GM19238 (cell line): Measurements from ENCODE around the gene ARAP2.

Source experiments
- DNase-seq: peaks from one replicate; pipeline ENCODE4 v3.0.0; 2011; ENCODE audit warnings: low spot score; ENCODE audit not compliant: insufficient read length

ARAP2 gene

DNA sequence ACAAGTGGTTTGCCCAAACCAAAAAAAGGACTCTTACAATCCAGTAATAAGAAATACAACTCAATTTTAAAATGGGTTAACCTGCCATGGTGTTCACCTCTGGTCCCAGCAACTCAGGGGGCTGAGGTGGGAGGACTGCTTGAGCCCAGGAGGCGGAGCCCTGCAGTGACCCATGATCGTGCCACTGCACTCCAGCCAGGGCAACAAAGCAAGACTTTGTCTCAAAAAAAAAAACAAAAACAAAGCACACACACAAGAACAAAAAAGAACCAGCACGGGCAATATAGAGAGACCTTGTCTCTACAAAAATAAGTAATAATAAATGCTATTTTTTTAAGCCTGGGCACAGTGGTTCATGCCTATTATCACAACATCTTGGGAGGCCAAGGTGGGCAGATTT is 28.7 kb downstream of the ARAP2 start:
- DNase-seq: no peak

DNA sequence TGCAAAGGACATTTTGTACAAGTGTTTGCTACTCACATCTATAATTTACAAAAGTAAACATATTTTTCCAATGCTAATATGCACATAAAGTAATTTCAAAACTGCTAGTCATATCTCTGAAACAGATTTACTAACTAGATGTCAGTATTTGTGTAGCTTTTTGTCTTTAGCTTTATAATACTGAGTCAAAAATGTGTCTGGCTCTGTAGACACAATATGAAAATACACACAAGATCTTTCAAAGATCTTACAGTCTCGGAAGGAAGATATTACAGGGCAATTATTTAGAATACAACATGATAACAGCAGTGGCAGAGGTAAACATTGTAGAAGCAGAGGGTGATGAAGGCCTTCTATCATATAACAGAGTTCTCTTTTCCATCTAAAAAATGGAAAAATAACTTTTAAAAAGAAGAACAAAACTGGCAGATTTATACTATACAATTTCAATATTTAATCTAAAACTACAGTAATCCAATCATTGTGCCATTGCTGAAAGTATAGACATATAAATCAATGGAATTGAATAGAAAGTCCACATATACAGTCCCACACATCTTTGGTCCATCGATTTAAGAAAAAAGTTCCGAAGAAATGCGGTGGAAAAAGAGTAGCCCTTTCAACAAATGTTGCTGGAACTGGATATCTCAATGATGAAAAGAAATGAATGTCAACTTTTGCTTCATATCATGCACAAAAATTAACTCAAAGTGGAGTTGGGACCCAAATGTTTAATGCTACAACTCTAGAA is 29.4 kb downstream of the ARAP2 start:
- no peak for DNase-seq

DNA sequence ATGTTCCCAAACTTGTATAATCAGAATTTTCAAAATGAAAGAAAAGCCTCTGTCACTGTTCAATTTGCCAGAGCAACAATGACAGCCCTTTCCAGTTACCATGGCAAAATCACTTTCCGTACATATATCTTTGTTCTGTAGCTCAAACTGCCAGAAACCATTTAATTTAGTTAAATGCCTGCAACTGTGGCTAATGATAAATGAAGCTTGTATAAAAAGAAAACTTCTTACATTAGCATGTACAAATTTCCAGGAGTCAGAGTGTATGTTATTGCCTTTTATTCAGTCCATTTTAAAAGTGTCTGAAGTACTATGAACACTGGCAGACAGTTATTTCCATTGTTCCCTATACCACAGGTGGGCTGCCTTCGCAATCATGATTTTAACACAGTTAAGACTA is 30.3 kb downstream of the ARAP2 start:
- DNase-seq: no peak

DNA sequence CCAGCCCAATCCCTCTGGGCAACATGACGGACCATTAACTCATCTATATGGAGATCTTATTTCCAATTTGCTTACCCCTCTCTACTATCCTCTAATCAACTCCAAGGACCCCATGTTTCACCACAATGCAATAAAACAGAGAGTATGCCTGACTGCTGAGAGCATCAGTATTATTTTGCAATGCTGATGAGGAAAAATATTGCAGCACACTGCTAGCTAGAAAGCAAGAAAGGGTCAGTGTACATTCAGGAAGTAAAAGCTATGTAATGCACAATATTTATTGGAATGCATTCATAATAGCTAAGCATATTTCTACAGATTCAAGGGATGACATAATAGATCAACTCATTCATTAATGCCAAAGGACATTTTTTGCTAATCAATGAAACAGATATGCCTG is 33.2 kb downstream of the ARAP2 start:
- DNase-seq: no peak

DNA sequence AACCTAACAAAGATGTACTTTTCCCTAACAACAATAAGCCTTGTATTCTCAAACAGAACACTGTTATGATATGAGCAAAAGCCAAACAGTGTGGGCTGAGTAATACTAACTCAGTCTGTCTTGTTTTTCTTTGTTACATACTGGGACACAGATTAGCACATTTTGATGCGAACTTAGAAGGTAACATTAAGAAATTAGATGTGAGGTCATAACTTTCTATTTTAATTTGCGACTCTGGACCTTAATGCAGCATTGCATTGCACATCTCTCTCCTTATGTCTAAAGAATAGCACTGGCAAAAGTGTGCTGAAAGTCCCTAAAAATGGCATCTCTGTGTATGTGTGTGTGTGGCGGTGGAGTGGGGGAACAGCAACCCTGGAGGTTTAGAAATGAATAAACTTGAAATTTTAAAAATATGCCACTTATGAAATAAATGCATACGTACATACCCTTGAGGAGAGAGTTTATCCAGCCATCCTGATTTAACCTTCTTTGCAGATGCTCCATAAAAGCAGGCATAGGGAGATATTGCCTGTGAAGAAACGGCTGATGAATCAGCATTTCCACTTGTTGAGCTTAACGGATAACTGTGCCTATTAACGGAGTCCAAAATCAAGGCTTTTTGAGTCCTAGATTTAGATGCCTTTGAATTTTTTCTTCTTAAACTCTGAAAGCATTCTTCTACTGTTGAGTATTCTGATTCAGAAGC is 34.2 kb downstream of the ARAP2 start:
- DNase-seq: no peak

DNA sequence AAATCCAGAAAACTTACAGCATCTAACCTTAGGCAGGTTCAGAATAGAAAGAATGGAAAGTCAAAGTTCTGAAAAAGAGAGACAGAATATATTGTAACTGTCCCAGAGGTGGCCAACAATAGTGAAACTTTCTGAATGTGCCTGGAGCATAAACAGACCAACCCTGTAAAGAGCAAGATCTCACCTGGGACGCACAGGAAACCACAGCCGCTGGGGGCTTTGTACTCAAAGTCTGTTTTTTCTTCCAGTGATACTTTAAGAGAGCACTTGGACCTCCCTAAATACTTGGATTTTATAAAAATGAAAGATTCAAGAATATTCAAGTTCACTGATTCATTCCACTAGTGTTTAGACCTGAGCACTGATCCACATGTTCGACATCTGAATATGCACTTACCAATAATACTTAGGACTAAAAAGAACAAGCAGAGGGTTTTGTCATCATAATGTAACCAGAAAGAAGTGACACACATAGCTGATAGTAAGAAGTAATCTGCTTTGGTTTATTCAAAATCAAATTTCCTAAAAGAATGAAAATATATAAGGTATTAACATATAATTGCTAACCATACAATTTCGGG is 35.3 kb downstream of the ARAP2 start:
- DNase-seq: no peak

DNA sequence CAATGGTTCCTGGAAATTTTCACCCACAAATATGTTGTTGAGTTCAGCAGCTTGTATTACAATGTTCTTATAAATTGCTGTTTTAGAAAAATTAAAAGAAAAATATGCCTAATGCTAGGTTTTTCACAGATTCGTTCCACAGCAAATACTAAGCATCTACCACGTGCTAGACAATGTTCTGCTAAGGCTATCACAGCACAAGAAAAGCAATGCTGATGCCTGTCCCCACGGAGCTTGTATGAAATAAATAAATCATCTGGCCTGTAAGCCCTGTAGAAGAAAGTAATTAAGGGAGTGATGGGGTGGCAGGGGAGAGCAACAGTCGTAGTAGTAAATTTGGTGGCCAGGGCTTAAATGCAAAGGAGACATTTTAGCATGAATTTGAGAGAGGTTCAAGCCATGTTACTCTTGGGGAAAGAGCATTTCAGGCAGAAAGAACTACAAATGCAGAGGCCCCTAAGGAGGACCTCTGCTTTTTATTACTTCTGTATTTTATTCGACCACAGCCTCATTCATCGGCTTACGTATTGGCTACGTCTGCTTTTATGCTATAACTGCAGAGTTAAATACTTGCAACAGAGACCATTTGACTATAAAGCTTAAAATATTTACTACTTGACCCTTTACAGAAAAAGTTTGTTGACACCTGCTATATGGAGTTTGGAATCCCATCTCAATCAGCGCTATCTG is 36.3 kb downstream of the ARAP2 start:
- no peak for DNase-seq

DNA sequence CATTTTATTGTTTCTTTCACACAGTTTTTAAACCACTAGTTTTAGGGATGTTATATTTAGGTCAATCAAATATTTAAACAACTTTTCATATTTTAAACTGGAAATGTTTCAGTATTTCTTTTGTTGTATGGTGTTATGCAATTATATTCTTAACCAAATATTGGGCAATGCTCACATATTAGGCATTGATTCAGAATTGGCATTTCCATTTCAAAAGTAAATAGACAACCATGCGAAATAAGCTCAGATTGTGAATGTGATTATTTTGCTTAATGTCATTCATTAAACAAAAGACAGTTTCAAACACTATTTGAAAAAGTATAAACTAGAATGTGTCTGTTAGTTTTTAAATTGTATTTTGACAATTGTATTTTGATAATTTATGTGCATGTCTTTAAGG is 36.9 kb downstream of the ARAP2 start:
- DNase-seq: no peak

DNA sequence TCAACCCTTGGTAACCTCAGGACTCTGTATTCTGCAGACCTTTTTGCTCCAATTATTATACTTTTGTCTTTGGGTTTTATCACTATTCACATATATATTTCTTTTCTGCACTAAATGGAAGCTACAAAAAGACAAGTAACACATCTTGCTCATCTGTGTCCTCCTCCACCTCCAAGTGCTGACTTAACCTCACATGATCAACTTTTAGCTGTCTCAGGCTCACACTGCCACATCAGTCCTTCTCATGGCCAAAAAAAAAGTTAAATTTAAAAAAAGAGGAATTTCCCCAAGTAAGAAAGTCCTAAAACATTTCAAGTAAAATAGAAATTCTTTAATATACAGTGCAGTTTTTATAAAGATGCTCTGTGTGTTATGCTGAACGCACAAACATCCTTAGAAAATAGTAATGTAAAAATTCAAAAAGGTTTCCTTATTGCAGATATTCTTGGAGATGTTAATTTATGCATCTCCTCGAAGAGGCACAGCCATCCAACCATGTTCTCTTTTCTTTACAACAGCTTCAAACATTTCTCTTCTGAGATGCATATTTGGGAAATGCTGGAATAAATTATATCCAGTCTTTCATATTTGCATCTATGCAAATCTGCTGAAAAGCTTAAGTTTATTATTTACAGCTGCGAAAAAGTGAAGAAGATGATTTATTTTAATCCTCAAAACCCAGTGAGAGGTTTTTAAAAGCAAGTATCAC is 37.6 kb downstream of the ARAP2 start:
- DNase-seq: no peak

DNA sequence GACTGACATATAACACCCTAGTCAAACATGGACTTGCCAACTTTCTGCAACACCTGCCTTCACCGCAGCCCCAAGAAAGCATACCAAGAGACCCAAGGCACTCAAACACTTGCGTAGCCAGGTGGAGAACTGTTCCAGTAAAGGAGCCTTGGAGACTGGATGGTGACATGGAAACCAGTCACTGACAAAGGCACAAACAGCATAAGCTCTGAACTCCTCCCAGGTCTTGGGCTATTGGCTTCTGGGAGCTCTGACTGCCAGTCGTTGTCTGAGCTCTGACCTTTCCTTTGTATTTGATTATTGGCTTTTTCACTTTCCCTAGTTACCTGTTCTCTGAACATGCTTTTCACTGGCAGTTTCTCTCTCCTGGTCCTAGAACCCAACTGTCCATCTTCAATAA is 38.3 kb downstream of the ARAP2 start:
- DNase-seq: no peak

DNA sequence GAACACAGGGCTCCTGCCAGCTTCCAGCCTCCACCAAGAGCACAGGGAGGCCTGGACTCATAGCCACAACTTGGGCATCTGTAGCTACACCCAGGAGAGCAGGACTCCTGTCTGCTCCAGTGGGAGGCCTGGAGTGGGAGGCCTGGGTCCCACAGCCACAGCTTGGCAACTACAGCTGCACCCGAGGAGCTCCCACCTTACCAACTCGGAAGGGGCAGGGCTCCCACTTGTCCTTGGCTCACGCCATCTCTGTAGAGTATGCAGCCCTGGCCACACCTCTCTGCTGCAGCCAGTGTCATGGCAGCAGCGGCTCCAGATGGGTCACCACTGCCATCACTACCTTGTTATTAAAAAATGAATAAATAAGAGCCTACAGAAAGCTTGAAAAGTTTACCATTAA is 45.5 kb downstream of the ARAP2 start:
- no peak for DNase-seq

DNA sequence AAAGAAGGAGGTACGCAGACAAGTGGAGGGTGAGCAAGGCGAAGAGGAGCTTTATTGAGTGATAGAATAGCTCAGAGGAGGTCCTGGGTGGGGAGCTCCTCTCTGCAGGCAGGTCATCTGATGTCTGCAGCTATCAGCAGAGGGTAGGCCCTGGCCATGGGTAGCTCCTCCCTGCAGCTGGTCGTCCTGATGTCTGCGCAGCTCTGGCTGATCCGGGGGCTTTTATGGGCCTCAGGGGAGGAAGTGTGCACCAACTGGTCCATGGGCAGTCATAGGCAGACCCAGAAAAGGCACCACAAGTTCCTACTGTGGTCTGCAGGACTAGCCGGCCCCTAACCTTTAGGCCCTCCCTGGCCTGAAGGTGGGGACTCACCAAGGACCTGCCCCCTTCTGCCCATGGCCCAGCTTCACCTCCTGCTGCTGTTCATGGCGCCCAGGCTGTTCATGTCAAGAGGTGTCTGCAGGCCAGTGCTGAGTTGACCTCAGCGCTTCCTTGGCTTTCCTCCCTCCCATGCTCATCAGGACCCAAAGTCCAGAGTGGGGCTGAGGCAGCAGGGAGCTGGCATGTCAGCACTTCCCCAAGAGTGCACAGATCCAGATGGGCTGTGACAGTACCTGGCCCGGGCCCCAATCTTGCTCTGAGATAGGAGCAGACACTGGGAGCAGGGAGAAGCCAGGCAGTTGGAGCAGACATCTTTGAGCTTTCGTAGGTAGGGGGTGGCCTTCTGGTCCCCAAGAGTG is 46.1 kb downstream of the ARAP2 start:
- no peak for DNase-seq

DNA sequence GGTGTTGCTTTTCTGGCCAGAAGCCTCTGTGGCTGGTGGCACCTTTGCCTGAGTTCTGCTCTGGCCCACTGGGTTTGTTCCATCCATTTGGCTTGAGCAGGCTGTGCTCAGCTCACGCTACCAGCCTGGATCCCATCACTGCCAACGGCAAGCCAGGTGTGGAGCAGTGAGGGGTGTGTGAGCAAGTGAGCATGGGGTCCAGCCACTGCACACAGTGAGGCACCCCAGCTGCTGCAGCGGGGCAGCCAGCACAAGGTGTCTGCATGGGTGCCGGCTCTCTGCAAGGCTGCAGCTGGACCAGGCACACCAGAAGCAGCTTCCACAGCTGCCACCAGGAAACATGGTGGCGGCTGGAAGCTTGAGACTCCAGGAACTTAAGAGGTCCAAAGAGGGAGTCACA is 46.8 kb downstream of the ARAP2 start:
- DNase-seq: no peak

DNA sequence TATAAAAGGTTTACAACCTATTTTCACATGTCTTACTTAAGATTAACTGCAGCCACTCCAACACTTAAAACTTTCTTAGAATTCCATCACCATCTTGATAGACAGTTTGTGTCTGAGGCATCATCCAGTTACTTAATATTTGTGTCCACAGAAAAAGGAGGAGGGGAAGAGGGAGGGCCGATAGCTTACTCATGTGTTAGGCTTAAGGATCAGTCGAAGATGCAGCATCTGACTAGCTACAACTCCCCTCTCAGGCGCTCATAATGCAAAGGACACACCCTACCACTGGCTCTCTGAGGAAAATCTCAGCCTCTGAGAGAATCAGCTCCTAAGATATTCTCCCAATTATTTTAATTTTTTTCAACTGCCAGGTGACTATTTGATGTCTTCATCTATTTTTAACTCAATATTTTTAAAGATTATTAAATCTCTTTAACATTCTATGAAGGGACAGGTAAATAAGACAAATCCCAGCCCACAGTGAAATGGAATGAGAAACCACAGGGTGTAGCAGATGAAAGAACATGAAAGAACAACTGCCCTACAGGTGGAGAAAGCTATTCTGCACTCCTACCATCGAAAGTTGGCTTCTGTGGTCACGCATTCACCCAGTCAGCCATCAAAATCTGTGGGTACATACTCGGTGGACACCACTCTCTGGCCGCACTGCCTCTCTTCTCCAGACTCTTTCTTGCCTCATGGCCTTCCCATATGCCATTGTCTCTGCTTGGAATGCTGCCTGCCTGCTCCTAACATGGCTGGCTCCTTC is 48.0 kb downstream of the ARAP2 start:
- no peak for DNase-seq

DNA sequence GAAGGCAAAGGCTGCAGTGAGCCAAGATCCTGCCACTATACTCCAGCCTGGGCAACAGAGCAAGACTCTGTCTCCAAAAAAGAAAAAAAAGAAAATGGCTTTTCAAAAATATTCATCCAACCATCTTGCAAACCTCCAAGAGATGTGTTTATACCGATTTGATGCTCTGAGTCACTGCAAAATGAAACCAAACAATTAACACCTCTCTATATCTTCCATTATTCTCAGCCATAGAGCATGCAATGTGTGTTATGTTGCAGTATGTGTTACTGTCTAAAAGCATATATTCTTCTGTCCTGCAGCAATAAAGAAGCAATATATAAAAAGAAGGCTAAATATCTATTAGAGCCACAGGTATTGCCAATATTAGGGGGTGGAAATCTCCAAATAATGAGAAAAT is 51.4 kb downstream of the ARAP2 start:
- DNase-seq: no peak

DNA sequence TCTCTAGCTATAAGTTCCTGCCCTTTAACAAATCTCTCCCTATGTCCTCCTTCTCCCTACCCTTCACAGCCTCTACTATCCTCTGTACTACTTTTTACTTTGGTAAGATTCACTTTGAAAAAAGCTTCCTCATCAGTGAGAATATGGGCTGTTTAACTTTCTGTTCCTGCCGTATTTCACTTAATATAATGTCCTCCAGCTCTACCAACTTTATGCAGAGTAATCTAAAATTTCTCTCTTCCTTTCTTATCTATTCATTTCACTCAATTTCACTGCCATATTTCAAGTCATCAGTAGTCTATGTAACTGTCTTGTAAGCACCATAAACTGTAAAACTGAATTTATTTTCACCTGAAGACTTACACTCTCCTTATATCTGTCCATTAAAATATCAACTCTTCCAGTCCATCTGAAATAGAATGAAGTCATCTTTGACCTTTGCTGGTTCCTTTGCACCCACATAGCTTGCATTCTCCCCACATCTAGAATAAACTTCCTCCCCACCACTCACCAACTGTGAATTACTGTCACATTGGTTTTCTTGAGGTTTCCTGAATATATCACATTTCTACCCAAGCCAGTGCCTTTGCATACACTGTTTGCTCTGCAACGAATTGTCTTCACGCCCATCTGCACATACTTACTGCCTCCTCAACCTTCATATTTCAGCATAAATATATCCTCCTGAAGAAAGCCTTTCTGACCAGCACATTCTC is 54.6 kb downstream of the ARAP2 start:
- peak; percentile 3 for DNase-seq

DNA sequence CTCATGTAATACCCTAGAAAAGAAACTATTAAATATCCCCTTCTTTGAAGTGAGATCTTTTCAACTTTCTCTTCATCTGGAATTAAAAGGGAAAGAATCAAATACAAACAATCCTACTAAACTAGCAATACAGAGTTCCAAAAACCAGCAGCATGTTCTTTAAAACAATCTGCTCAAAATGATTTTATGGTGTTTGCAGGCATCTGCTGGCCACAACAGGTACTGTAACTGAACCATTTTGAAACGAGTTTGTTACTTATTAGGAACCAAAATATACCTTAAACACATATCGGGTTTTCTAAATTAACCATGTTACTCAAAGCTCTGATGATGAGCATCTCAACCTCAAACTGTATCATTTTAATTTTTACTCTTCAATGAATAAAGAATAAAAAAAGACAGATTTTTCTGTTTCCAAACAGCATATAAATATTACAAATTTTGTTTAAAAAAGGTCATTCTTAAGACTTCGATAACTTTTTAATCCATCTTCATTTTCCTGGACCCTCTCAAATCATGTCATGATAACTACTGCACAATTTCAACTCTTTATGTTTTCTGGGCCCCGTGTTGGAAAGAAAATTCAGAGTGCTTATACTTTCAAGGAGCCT is 56.5 kb downstream of the ARAP2 start:
- DNase-seq: no peak

DNA sequence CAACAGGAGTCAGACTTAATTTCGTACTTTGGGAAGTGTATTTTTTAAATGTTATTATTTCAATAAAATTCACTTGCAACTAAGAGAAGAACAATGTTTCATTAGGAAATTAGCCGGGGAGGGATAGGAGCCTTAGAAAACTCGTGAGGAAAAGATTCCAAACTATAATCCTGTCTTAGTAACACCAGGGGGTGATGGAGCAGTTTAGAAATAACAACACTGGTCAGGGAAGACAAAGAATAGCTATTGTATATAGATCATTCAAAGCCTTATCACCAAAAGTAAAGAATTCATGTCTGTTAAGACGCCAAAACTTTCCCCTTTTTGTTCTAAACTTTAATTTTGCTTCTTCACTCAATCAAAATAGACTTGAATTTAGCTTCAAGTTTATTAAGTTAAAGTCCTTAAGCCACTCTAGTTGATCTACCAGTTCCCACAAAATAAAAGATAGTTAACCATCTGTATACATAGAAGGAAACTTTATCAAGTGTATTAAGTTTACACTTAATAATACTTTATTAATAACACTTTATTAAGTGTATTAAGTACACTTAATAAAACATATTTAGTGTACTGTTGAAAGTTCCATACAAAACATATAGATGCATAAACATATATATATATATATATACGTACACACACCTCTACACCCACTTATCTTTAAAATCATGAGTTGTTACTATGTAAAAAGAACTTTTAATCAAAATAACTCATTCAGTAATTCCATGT is 60.5 kb downstream of the ARAP2 start:
- DNase-seq: no peak
